SJSA1 (cell line): ENCODE measurements around the gene YPEL1. TPM values are rescaled to one million over a fixed set of nuclear protein-coding genes. Genes with fewer than 3 reads are reported as not detected.
A peak's percentile ranks its signal among the peaks of the same experiment; 100 is the strongest.

Source experiments
- DNase-seq, 2 experiments: peaks; one replicate each; pipeline ENCODE4 v3.0.0-alpha.2; 2015 to 2020; ENCODE audit warnings: low spot score in 2 of 2, low read depth in 1 of 2
- H3K27ac ChIP-seq: fragments of 250-450 bp; sonication (Bioruptor Pico); 2 replicates; pipeline ENCODE4 v1.5.1; 2020; ENCODE audit warnings: mild to moderate bottlenecking, moderate library complexity
- H3K27me3 ChIP-seq: fragments of 250-450 bp; sonication (Bioruptor Pico); replicated peaks from 2 replicates; pipeline ENCODE4 v1.5.1; 2020; ENCODE audit warnings: mild to moderate bottlenecking, moderate library complexity
- H3K36me3 ChIP-seq: fragments of 250-450 bp; sonication (Bioruptor Pico); 2 replicates; pipeline ENCODE4 v1.5.1; 2020; ENCODE audit warnings: mild to moderate bottlenecking
- H3K4me1 ChIP-seq: fragments of 250-450 bp; sonication (Bioruptor Pico); replicated peaks from 2 replicates; pipeline ENCODE4 v1.6.1; 2021; ENCODE audit warnings: mild to moderate bottlenecking
- H3K4me3 ChIP-seq: fragments of 250-450 bp; sonication (Bioruptor Pico); 2 replicates; pipeline ENCODE4 v1.5.1; 2020; ENCODE audit warnings: mild to moderate bottlenecking
- H3K9me3 ChIP-seq: fragments of 250-450 bp; sonication (Bioruptor Pico); replicated peaks from 2 replicates; pipeline ENCODE4 v1.5.1; 2020; ENCODE audit warnings: mild to moderate bottlenecking
- total RNA-seq: library from RNA; depleted of rRNA; stranded (reverse); fragments of >200 nt; shearing (Covaris generic); gene quantifications from 2 replicates; pipeline ENCODE4 v1.2.3, GENCODE V29; 2014; rRNA removed

YPEL1 gene
- total RNA-seq, 1 experiment from 2014 or later, result 1.2 TPM

- H3K4me1 ChIP-seq, result peaks cover 21% of the 10 kb centered on the region
- peak overlapping the region; percentile 66 for H3K4me3 ChIP-seq
- H3K36me3 ChIP-seq, result peaks cover 55% of the 10 kb centered on the region
- DNase-seq, result no peak
- no peaks in the 10 kb centered on the region for H3K27me3 ChIP-seq
- H3K27ac ChIP-seq, result peak overlapping the region; percentile 69
- no peaks in the 10 kb centered on the region for H3K9me3 ChIP-seq
These were observed 84.6 kb downstream of the YPEL1 start for GRCh38 chr22:21650823-21651520.

- no peak for DNase-seq
- H3K27me3 ChIP-seq, result no peaks in the 10 kb centered on the region
- peaks cover 21% of the 10 kb centered on the region for H3K4me1 ChIP-seq
- H3K4me3 ChIP-seq, result no peak overlapping the region
- peaks cover 50% of the 10 kb centered on the region for H3K36me3 ChIP-seq
- H3K27ac ChIP-seq, result no peak overlapping the region
- H3K9me3 ChIP-seq, result no peaks in the 10 kb centered on the region
These were observed 85.3 kb downstream of the YPEL1 start for GRCh38 chr22:21650280-21650679.

Other genes starting within 250 kb of the YPEL1 start
- 0.76 and 0.81 TPM in 2 replicates for gene RIMBP3C, start 184.3 kb downstream of the YPEL1 start, total RNA-seq
- gene UBE2L3, start 168.1 kb downstream of the YPEL1 start, total RNA-seq, result 79.5 and 94.3 TPM in 2 replicates
- gene YDJC, start 105.8 kb downstream of the YPEL1 start, total RNA-seq, result 36.4 and 47.9 TPM in 2 replicates
- 0.13 TPM in 1 of 2 replicates, not detected in the other for gene CCDC116, start 103.0 kb downstream of the YPEL1 start, total RNA-seq
- gene SDF2L1, start 93.5 kb downstream of the YPEL1 start, total RNA-seq, result 64.3 and 119 TPM in 2 replicates
- 21.6 and 24.3 TPM in 2 replicates for gene PPIL2, start 69.8 kb downstream of the YPEL1 start, total RNA-seq
- 69.2 and 113 TPM in 2 replicates for gene MAPK1, start 131.9 kb upstream of the YPEL1 start, total RNA-seq
- 41.9 and 54.8 TPM in 2 replicates for gene PPM1F, start 217.1 kb upstream of the YPEL1 start, total RNA-seq
- 12.9 and 34.3 TPM in 2 replicates for gene TOP3B, start 247.0 kb upstream of the YPEL1 start, total RNA-seq